ENCODE data around the gene B4GALT5. TPM values are rescaled to one million over a fixed set of nuclear protein-coding genes. Genes with fewer than 3 reads are reported as not detected.

B4GALT5 gene
- total RNA-seq, 4 donors from 2014 or later = 13.5 to 59.0 (median 25.0) TPM

GRCh38 chr20:49690899-49691620 is 22.6 kb downstream of the B4GALT5 start:
- H3K4me3 ChIP-seq = no peak overlapping the region
- TF ChIP-seq CTCF (IDR thresholded peaks at IDR 0.05) (no peak), POLR2A (IDR thresholded peaks at IDR 0.05) (no peak)
- intact Hi-C loops (cut with DNase I; ENCODE audit: low total_unique reads) = no loop called here
- no peaks in the 10 kb centered on the region for H3K36me3 ChIP-seq
- H3K9me3 ChIP-seq = no peaks in the 10 kb centered on the region
- H3K27me3 ChIP-seq = no peaks in the 10 kb centered on the region
- peaks cover 0 to 15% of the 10 kb centered on the region in 2 donors for H3K4me1 ChIP-seq
- DNase-seq = no peak
- peak overlapping the region in 1 of 2 donors; percentile 4 for H3K27ac ChIP-seq

- peak overlapping the region in 1 of 2 donors; percentile 13 for H3K27ac ChIP-seq
- H3K36me3 ChIP-seq = no peaks in the 10 kb centered on the region
- no peak for DNase-seq
- H3K27me3 ChIP-seq = no peaks in the 10 kb centered on the region
- intact Hi-C loops (cut with DNase I; ENCODE audit: low total_unique reads) = no loop called here
- TF ChIP-seq CTCF (IDR thresholded peaks at IDR 0.05) = no peak
- no peak for TF ChIP-seq POLR2A (IDR thresholded peaks at IDR 0.05)
- no peaks in the 10 kb centered on the region for H3K9me3 ChIP-seq
- H3K4me3 ChIP-seq = no peak overlapping the region
- peaks cover 6 to 12% of the 10 kb centered on the region in 2 donors for H3K4me1 ChIP-seq
Measured at GRCh38 chr20:49687595-49688567, 25.8 kb downstream of the B4GALT5 start.

- Histone ChIP-seq H3K4me3 (no peak overlapping the region), H3K9me3 (no peaks in the 10 kb centered on the region), H3K27ac (peak overlapping the region in 1 of 2 donors; percentile 58), H3K36me3 (no peaks in the 10 kb centered on the region), H3K4me1 (peaks cover under 1 to 6% of the 10 kb centered on the region in 2 donors), H3K27me3 (no peaks in the 10 kb centered on the region)
- intact Hi-C loops (cut with DNase I; ENCODE audit: low total_unique reads) = no loop called here
- DNase-seq = no peak
- TF ChIP-seq POLR2A (IDR thresholded peaks at IDR 0.05) (no peak), CTCF (IDR thresholded peaks at IDR 0.05) (no peak)
Measured at GRCh38 chr20:49685809-49686208, 27.9 kb downstream of the B4GALT5 start.

- intact Hi-C loops (cut with DNase I; ENCODE audit: low total_unique reads) = no loop called here
- Histone ChIP-seq H3K36me3 (no peaks in the 10 kb centered on the region), H3K27ac (peak overlapping the region; percentile 41 to 58), H3K27me3 (no peaks in the 10 kb centered on the region), H3K4me1 (peaks cover 0 to 6% of the 10 kb centered on the region in 2 donors), H3K9me3 (no peaks in the 10 kb centered on the region), H3K4me3 (no peak overlapping the region)
- peak in 1 of 2 donors; percentile 36 for DNase-seq
- TF ChIP-seq CTCF (IDR thresholded peaks at IDR 0.05) (no peak), POLR2A (IDR thresholded peaks at IDR 0.05) (no peak)
Measured at GRCh38 chr20:49685161-49685601, 28.5 kb downstream of the B4GALT5 start.
